ENCODE measurements around the gene HNRNPUL1.
A peak's percentile ranks its signal among the peaks of the same experiment; 100 is the strongest.

The HNRNPUL1 gene

GRCh38 chr19:41319500-41320184 lies 55.5 kb downstream of the HNRNPUL1 start:
- TF ChIP-seq CTCF (IDR thresholded peaks at IDR 0.05; ENCODE audit: low read length, missing control alignments) = no peak
- H3K4me3 ChIP-seq (replicated peaks; ENCODE audit: low read depth, low read length) = no peak overlapping the region
- DNase-seq (ENCODE audit: low read depth) = no peak

GRCh38 chr19:41320185-41320518 lies 56.0 kb downstream of the HNRNPUL1 start:
- TF ChIP-seq CTCF (IDR thresholded peaks at IDR 0.05; ENCODE audit: low read length, missing control alignments) = no peak
- no peak overlapping the region for H3K4me3 ChIP-seq (replicated peaks; ENCODE audit: low read depth, low read length)
- DNase-seq (ENCODE audit: low read depth) = no peak

- no peak for TF ChIP-seq CTCF (IDR thresholded peaks at IDR 0.05; ENCODE audit: low read length, missing control alignments)
- H3K4me3 ChIP-seq (replicated peaks; ENCODE audit: low read depth, low read length) = no peak overlapping the region
- no peak for DNase-seq (ENCODE audit: low read depth)
These were observed 56.4 kb downstream of the HNRNPUL1 start for GRCh38 chr19:41320568-41320967.

GRCh38 chr19:41321204-41321599 lies 57.0 kb downstream of the HNRNPUL1 start:
- DNase-seq (ENCODE audit: low read depth) = no peak
- no peak overlapping the region for H3K4me3 ChIP-seq (replicated peaks; ENCODE audit: low read depth, low read length)
- TF ChIP-seq CTCF (IDR thresholded peaks at IDR 0.05; ENCODE audit: low read length, missing control alignments) = no peak

GRCh38 chr19:41321600-41322270 lies 57.6 kb downstream of the HNRNPUL1 start:
- TF ChIP-seq CTCF (IDR thresholded peaks at IDR 0.05; ENCODE audit: low read length, missing control alignments) = peak; percentile 88
- peak; percentile 80 for DNase-seq (ENCODE audit: low read depth)
- H3K4me3 ChIP-seq (replicated peaks; ENCODE audit: low read depth, low read length) = no peak overlapping the region

- TF ChIP-seq CTCF (IDR thresholded peaks at IDR 0.05; ENCODE audit: low read length, missing control alignments) = no peak
- no peak for DNase-seq (ENCODE audit: low read depth)
- no peak overlapping the region for H3K4me3 ChIP-seq (replicated peaks; ENCODE audit: low read depth, low read length)
These were observed 58.3 kb downstream of the HNRNPUL1 start for GRCh38 chr19:41322451-41322850.

GRCh38 chr19:41323023-41323422 lies 58.9 kb downstream of the HNRNPUL1 start:
- no peak for TF ChIP-seq CTCF (IDR thresholded peaks at IDR 0.05; ENCODE audit: low read length, missing control alignments)
- DNase-seq (ENCODE audit: low read depth) = peak; percentile 79
- H3K4me3 ChIP-seq (replicated peaks; ENCODE audit: low read depth, low read length) = peak overlapping the region; percentile 2

Measured in fibroblast of pulmonary artery (primary cell).